Measurements from ENCODE around the gene RSPO1.

- TF ChIP-seq EP300 (conservative IDR thresholded peaks at IDR 0.05; ENCODE audit: poor library complexity, severe bottlenecking) (no peak), CTCF (IDR thresholded peaks at IDR 0.05; ENCODE audit: poor library complexity, severe bottlenecking) (no peak), RAD21 (conservative IDR thresholded peaks at IDR 0.05) (no peak), EZH2 (IDR thresholded peaks at IDR 0.05; ENCODE audit: borderline replicate concordance, insufficient read depth, low read length, poor library complexity, severe bottlenecking) (no peak), MXI1 (conservative IDR thresholded peaks at IDR 0.05; ENCODE audit: poor library complexity, severe bottlenecking) (no peak), POLR2AphosphoS5 (IDR thresholded peaks at IDR 0.05) (no peak), TAF1 (IDR thresholded peaks at IDR 0.05; ENCODE audit: low read depth) (no peak), REST (IDR thresholded peaks at IDR 0.05; ENCODE audit: borderline replicate concordance) (no peak), SMC3 (conservative IDR thresholded peaks at IDR 0.05; ENCODE audit: poor library complexity) (no peak)
Observed at GRCh38 chr1:37656026-37656425, 21.3 kb upstream of the RSPO1 start.

All from neural cell (in vitro differentiated cells).